Activated CD8-positive, alpha-beta memory T cell treated with anti-CD3 and anti-CD28 coated beads, Interleukin-2, amount 50 U/mL, for 24 hours (primary cell): ENCODE measurements around the gene GALE.
"Not testable (repeated sequence)": the region's sequence is repeated elsewhere in the genome, so short reads cannot be mapped to it uniquely, and the experiment has no call there.

Experiments
- DNase-seq: peaks from one replicate; pipeline ENCODE4 v3.0.0-alpha.2; 2020; ENCODE audit errors: extremely low read depth

GALE gene

DNA sequence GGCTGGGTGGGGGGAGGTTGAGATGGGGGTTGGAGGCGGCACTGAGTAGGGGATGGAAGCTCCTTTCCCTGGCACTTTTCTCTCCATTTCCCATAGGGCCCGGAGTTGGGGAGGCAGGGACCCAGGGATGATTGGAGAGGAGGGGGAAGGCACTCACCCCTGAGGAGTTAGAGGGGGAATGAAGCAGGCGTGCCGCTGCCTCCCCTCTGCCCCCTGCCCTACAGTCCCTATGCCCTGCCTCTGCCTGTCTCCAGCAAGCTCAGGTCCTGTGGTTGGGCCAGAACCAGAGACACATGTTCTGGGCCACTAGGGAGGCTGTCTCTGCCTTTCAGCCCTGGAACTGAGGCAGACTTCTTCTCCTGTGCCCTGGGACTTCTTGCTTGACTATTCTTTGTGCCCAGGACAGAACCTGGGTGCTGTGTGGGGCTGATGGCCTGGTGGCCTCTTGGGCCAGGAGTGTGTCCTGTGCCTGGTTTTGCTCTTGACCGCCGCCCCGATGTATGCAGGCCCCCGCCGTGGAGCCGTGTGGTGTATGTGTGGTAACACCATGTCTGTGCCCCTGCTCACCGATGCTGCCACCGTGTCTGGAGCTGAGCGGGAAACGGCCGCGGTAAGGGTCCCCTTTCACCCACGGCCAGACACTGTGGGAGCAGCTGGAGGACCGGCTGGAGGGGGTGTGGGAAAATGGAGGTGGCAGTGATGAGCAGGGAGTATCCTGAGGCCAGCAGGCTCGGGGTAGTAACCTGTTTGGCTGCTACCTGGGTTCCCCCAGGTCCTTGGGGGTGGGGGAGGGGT lies 8.2 kb downstream of the GALE start:
- DNase-seq = no peak

DNA sequence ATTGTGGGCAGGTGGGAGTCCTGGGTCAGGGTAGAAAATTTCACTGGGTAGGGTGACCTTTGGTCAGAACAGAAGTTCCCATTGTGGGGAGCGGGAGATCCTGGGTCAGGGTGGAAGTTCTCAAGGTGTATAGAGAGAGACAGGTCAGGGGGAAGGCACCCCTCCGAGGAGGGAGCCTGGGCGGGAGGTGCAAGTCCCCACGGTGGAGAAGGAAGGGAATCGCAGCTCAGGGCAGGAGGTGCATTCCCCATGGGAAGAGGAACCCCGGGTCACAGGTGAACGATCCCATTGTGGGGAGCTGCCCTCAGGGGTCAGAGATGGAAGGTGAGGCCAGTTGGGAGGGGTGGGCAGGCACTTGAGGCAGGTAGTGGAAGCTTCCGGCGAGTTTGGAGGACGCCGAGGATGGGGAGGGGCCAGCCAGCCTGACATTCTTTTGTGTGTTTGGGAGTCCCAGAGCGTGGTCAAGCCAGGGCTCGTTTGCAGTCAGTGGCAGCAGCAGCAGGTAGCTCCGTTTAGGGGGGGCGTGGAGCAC lies 9.0 kb downstream of the GALE start:
- no peak for DNase-seq

DNA sequence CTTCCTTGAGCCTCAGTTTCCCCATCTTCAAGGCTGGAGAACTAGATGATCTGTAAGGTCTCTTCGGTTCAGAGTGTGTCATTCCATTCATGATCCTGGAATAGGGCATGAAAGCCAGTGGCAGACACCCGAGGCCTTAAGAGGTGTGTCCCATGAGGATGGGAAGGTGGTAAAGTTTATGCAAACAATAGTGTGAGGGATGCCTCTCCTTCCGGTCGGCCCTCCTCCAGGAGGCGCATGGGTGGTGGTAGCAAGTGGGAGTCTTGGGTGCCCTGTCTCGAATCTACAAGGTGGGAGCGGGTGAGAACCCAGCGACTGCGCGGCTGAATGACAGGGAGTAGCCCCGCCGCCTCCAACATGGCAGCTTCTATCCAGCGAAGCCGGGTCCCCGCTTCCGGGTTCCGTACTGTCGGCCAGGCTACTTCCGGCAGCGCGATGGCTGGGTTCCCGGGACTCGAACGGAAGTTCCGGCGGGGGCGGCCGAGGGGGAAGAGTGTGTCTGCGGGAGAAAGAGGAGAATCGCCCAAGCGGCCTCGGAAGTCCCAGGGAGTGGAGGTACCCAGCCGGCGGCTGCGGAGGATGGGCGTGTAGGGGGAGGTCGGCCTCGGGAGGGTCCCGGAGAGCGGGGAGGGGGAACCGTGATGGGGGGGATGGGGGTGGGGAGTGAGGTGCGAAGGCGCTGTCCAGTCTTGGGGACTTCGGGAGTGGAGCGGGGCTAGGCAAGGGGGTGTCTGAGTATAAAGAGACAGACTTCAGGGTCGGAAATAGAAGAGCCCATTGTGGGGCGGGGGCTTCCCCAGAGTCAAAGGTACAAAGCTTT lies 9.6 kb downstream of the GALE start, which contains the start of gene LYPLA2:
Gene LYPLA2 (plus strand): TSS at position 450 of the 820 bp plus-strand sequence. CDS start 1,538 bp downstream, outside the sequence.
- peak; percentile 74 for DNase-seq

DNA sequence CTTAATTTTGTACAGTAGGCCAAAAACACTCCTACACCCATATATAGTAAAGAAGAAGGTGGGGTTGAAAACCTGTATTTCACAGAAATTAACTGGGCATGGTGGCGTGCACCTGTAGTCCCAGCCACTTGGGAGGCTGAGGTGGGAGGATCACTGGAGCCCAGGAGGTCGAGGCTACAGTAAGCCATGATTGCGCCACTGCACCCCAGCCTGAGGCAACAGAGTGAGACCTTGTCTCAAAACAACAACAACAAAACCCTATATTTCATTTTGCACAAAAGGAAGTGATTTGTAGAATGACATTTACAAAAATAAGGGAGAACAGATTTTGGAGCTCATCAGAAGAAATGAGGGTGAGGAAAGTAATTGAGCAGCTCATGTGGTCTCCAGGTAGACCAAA lies 11.9 kb downstream of the GALE start:
- DNase-seq = no peak

DNA sequence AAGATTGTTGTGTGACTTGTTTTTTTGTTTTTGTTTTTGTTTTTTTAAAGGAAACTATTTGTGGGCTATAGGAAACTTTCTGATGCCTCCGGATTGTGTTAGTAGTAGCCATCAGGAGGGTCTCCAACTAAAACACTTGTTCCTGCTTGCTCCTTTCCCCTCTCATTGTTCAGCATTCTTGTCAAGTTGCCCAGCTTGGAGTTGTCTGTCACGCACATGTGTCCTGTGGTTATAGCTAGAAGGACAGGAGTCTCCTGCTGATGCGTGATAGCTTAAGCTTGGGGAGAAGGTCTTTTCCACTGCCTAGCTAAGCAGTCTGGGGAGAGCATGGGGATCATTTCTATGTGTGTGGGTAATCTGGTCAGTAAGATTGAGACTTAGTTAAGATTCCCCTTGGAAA lies 12.9 kb downstream of the GALE start:
- no peak for DNase-seq

DNA sequence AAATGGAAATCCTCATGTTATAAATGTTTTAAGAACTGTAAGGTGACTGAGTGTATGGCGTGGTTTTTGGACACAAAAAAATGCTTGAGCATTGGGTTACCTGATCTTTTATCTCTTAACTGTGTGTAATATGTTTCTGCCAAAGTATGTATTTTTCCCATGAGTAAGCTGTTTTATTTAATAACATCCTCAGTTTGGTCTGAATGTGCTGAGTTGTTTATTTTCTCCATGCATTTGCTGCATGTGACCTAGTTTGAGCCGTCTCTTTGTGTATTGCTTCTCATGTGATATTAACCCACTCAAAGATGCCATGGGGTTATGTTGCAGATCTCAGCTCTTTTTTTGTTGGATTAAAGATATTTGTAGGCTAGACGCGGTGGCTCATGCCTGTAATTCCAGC lies 15.7 kb downstream of the GALE start:
- DNase-seq = no peak

DNA sequence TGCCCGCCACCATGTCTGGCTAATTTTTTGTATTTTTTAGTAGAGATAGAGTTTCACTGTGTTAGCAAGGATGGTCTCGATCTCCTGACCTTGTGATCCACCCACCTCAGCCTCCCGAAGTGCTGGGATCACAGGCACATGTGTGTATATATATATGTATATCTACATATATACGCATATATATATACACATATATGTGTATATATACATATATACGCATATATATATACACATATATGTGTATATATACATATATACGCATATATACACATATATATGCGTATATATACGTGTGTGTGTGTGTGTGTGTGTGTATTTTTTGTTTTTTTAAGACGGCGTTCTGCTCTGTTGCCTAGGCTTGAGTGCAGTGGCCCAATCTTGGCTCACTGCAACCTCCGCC lies 17.4 kb downstream of the GALE start:
- not testable (repeated sequence) for DNase-seq

DNA sequence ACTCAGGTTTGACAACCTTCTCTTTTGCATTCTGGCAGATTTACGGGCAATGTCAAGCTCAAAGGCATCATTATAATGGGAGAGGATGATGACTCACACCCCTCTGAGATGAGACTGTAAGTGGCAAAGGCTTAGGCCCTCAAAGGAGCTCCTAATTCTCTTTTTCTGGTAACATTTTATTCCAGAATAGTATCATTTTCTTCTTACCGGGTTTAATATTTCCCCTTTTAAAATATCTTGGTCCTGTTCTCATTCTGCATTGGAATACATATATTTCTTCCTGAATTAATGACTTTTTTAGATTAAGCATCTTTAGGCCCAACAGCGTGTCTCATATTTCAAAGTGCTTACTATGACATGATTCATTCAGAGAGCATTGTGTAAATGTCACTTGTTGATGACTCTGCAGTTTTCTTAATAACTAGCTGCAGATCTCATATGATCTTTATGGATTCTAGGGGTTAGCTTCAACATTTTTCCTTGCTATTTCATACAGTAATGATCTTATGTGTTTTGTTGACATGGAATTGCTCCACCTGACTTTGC lies 20.7 kb downstream of the GALE start:
- DNase-seq = no peak

DNA sequence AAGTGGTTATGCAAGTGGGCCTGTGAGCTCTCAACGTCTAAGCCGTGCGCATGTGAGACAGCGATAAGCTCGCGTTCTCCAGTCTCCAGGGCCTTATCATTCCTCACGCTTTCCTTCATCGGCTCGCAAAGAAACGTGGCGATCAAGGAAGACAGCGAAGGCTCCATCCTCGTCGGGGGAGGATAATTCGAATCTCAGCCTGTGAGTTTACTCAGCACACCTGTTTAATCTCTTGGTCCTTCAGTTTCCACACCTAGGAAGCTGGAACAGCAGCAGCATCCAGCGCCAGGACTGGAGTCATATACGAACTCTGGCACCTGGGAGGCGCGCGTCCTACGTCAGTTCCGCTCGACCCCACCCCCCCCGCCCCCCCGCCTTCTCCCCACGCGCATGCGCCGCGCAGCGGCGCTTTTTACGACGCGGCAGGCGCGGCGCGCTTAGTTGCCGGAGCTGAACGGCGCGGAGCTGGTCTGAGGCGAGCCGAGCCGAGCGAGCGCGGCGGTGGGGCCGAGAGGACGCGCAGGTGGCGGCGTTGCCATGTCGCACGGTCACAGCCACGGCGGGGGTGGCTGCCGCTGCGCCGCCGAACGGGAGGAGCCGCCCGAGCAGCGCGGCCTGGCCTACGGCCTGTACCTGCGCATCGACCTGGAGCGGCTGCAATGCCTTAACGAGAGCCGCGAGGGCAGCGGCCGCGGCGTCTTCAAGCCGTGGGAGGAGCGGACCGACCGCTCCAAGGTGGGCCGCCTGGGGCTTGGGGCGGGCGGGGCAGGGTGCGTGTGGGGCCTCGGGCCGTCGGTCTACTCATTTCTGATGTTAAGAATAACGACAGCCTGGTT lies 22.4 kb downstream of the GALE start, which contains the start of gene PITHD1:
Gene PITHD1 (plus strand): TSS at position 440 of the 836 bp plus-strand sequence. CDS start 98 bp downstream, at position 538.
- peak; percentile 47 for DNase-seq

DNA sequence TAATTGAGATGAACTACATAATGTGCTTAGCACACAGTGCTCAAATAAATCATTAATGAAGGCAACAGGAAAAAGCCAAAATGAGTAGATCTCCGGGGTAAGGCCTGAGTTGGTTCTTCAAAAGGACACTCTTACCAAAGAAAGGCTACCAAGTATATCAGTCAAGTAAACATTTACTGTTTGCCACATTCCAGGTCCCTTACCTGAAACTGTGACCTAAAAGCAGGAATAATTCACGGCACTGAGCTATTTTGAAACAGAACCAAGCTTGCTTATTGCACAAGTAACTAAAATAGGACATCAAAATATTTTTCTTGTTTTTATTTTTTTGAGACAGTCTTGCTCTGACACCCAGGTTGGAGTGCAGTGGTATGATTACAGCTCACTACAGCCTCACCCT lies 24.3 kb downstream of the GALE start:
- DNase-seq = no peak

DNA sequence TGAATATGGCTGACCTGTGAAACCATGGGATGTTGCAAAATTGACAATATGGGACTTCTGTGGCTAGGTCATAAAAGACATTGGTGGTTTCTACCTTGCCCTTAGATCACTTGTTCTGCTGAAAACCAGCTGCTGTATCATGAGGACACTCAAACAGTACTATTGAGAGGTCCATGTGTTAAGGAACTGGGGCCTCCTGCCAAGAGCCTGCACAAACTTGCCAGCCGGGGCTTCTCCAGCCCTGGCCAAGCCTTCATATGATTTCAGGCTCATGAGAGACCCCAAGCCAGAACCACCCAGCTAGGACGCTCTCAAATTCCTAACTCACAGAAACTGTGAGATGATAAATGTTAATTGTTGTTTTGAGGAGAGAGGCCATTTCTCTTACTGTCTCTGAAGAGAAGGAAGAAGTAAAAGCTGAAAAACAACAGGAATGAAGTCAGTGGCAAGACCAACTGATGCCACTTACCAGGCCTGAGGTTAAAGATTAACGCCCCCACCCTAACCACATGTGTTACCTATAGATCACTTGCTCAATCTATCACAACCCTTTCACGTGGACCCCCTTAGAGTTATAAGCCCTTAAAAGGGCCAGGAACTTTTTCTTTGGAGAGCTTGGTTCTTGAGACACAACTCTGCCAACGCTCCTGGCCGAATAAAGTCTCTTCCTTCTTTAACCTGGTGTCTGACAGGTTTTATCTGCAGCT lies 26.2 kb downstream of the GALE start:
- DNase-seq = no peak

DNA sequence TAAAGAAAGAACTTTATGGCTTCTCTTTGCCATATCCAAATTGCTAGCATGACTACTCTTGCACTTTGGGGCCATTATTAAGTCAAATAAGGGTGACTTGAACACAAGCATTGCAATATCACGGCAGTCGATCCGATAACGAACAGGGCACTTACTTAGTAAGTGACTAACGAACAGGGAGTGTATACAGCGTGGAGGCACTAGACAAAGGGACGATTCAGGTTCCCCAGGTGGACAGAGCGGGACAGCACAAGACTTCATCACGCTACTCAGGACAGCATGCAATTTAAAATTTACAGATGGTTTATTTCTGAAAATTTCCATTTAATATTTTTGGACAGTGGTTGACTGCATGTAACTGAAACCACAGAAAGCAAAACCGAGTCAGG lies 27.7 kb downstream of the GALE start:
- no peak for DNase-seq

DNA sequence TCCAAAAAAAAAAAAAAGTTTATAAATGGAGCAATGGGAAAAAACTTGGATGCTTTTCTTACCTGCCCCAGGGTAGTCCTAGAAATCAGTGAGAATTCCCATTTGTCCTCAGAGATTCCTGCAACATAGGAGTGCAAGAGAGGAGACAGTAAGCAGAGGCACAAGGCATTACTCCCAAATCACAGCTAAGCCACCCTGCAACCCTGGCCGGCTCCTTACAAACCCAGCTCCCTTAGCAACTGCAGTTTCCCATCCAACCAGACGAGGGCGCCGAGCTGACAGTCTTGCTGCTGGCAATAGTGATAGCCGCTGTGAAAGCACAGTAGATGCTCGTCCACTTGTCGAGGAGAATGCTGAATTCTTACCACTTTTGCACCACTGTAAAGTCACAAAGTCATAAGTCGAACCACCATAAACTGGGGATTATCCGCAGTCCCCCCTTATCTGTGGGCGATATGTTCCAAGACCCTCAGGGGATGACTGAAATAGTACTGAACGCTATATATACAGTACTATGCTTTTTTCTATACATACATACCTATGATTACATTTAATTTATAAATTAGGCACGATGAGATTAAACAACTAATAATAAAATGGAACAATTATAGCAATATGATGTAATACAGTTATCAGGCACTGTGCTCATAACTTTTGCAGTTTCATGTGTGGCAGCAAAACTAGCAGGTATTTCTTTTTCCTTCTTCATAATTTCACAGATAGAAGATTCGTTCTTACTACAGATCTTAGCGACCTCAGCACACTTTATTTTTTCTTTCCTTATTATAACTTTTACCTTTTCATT lies 28.3 kb downstream of the GALE start:
- DNase-seq = peak; percentile 76

DNA sequence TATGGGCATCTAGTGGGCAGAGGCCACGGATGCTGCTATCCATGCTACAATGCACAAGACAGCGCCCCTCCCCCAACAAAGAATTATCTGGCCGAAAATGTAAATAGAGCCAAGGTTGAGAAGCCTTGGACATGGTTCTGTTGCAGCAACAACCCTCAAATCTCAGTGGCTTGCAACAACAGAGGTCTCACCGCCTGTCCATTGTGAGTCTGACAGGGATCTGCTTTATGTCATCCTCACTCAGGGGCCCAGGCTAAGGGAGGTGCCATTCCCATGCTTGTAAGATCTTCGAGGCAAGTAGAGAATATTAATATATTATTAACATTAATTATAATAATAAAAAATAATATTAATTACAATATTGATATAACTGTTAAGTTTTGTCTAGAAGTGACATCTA lies 31.8 kb downstream of the GALE start:
- no peak for DNase-seq

DNA sequence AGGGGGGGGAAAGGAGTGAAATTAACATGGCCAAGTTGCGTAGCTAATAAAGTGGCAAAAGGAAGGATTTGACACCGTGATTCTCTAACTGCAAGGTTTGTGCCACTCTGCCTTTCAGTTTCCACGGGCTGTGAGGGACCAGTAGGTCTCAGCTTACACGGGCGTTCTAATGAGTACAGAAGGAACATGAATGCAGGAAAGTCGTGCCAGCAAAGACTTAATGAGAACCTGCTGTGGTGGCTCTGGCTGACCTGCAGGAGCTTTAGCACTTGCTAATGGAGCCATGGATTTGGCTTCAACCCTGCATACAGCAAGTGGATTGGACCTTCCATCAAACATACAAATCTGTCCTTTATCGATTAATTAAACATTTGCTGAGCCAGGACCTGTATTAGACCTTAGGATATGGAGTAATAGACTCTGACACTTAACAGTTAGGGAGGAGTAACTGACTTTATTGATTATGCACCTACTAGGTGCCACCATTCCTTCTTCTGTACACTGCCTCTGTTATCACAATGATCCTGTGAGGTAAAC lies 37.4 kb downstream of the GALE start:
- no peak for DNase-seq

DNA sequence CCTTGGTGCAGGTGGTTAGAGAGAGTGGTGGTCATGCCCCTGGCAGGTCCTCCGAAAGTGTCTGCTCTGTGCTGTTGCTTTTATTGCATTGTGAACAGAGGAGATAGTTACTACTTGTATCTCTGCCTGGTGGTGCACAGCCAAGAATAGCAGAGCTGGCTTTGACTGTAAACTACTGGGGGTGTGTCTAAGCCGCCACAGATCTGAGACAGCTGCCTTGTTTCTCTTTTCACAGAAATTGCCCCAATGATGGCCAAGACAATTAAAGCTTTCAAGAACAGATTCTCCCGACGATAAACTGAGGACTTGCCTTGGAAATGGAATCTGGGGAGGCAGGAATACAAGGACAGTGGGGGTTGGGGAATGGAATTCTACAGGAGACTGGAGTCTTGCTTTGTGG lies 41.3 kb downstream of the GALE start:
- DNase-seq = no peak

DNA sequence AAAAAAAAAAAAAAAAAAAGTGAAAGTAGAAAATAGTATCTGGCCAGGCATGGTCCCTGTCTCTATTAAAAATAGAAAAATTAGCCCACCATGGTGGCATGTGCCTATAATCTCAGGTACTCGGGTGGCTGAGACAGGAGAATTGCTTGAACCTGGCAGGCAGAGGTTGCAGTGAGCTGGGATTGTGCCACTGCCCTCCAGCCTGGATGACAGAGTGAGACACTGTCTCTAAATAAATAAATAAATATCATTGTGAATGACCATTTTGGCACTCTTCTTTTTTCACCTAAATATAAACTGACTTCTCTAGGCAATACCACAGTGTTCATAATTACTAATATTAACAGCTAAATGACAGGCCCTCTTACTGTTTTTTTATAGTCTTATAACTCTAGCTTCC lies 42.7 kb downstream of the GALE start:
- no peak for DNase-seq

DNA sequence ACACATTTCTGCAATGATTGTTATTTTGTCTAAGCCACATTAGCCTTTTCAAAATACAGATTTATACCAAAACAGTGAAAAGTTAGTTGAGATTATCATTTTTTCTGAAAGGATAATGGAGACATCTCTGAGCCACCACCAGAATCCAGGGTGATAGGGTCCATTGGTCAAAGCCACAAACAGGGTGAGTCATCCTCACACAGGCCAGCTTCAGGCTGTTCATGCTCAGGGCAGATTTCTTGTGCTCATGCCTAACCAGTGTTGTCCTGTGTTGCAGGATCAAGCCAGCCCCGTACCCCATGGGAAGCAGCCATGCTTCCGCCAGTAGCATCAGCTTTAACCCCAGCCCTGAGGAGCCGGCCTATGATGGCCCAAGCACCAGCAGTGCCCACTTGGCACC lies 43.9 kb downstream of the GALE start:
- DNase-seq = no peak

DNA sequence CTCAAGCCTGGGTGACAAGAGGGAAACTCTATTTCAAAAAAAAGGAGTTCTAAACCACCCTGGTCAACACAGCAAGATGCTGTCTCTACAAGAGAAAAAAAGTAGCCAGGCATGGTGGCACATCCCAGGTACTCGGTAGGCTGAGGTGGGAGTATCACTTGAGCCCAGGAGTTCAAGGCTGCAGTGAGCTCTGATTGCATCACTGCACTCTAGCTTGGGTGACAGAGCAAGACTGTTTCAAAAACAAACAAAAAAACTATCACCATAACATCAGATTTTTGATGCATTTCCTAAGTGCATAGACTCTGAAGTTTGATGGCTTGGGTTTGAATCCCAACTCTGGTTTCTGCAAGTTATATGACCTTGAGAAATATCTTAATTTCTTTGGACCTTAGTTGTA lies 47.6 kb downstream of the GALE start:
- DNase-seq = no peak

DNA sequence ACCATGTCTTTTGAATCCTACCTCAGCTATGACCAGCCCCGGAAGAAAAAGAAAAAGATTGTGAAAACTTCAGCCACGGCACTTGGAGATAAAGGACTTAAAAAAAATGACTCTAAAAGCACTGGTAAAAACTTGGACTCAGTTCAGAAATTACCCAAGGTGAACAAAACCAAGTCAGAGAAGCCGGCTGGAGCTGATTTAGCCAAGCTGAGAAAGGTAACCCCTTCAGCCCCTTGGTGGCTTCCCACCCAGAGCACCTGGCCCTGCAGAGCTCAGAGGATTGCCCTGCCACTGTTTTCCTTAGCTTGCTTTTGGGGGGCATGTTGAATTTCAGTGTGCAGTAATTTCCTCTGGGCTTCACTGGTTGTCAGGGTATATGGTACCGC lies 48.7 kb downstream of the GALE start:
- no peak for DNase-seq
